H1 (cell line): ENCODE results near the gene INTS2.

Experiments
- CHD2 ChIP-seq: IDR thresholded peaks from 2 replicates; pipeline ENCODE4 v1.6.1; 2012; ENCODE audit warnings: low read length, improper control_type of control experiment
- EP300 ChIP-seq, 2 experiments: IDR thresholded peaks; 1 replicate in 1 of 2; 2 replicates in 1 of 2; pipeline ENCODE4 v1.6.1; 2011 to 2012; ENCODE audit warnings: low read depth in 2 of 2, low read length in 2 of 2, mild to moderate bottlenecking in 2 of 2, borderline replicate concordance in 1 of 2, inconsistent platforms in 1 of 2, moderate library complexity in 1 of 2
- EZH2 ChIP-seq: fragments of 200-600 bp; sonication (generic); IDR thresholded peaks from 2 replicates; pipeline ENCODE4 v1.7.1; 2012; ENCODE audit warnings: low read depth, mild to moderate bottlenecking, moderate library complexity, low read length, inconsistent platforms; ENCODE audit not compliant: severe bottlenecking
- JUND ChIP-seq: IDR thresholded peaks from 2 replicates; pipeline ENCODE4 v1.6.1; 2011; ENCODE audit warnings: mild to moderate bottlenecking, improper control_type of control experiment, low read length
- RBBP5 ChIP-seq: IDR thresholded peaks from 2 replicates; pipeline ENCODE4 v1.7.1; 2012; ENCODE audit warnings: low read depth, mild to moderate bottlenecking, inconsistent platforms, low read length, moderate library complexity, borderline replicate concordance
- TAF1 ChIP-seq: IDR thresholded peaks from 2 replicates; pipeline ENCODE4 v1.6.1; 2011; ENCODE audit warnings: mild to moderate bottlenecking, low read depth, low read length
- TF ChIP-seq, protein P1 (sequence below), 3 experiments: IDR thresholded peaks; 1 replicate in 2 of 3; 2 replicates in 1 of 3; pipeline versions ENCODE4 v1.5.1 to v1.6.1; 2011; ENCODE audit warnings: low read length in 3 of 3, mild to moderate bottlenecking in 3 of 3, inconsistent platforms in 2 of 3, low read depth in 1 of 3, moderate library complexity in 1 of 3; ENCODE audit not compliant: insufficient read depth in 1 of 3; ENCODE audit errors: control extremely low read depth in 1 of 3

DNA sequence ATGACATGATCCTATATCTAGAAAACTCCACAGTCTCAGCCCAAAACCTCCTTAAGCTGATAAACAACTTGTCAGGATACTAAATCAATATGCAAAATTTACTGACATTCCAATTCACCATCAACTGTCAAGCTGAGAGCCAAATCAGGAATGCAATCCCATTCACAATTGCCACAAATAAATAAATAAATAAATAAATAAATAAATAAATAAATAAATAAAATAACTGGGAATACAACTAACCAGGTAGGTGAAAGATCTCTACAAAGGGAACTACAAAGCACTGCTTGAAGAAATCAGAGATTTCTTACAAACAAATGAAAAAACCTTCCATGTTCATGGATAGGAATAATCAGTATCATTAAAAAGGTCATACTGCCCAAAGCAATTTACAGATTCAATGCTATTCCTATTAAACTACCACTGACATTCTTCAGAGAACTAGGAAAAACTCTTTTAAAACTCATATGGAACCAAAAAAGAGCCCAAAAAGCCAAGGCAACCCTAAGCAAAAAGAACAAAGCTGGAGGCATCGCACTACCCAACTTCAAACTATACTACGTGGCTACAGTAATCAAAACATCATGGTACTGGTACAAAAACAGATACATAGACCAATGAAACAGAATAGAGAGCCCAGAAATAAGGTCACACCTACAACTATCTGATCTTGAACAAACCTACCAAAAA lies 102.2 kb downstream of the INTS2 start:
- TF ChIP-seq, protein P1, sequence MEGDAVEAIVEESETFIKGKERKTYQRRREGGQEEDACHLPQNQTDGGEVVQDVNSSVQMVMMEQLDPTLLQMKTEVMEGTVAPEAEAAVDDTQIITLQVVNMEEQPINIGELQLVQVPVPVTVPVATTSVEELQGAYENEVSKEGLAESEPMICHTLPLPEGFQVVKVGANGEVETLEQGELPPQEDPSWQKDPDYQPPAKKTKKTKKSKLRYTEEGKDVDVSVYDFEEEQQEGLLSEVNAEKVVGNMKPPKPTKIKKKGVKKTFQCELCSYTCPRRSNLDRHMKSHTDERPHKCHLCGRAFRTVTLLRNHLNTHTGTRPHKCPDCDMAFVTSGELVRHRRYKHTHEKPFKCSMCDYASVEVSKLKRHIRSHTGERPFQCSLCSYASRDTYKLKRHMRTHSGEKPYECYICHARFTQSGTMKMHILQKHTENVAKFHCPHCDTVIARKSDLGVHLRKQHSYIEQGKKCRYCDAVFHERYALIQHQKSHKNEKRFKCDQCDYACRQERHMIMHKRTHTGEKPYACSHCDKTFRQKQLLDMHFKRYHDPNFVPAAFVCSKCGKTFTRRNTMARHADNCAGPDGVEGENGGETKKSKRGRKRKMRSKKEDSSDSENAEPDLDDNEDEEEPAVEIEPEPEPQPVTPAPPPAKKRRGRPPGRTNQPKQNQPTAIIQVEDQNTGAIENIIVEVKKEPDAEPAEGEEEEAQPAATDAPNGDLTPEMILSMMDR (IDR thresholded peaks at IDR 0.05; ENCODE audit: control extremely low read depth in 1 of 3, insufficient read depth in 1 of 3, low read depth in 1 of 3, low read length in 3 of 3) = no peak
- TF ChIP-seq CHD2 = no peak
- no peak for TF ChIP-seq RBBP5
- TF ChIP-seq TAF1 = no peak
- no peak for TF ChIP-seq JUND
- TF ChIP-seq EZH2 = no peak
- no peak for TF ChIP-seq EP300 (IDR thresholded peaks at IDR 0.05; ENCODE audit: borderline replicate concordance in 1 of 2, low read depth in 2 of 2, low read length in 2 of 2)
